Liver (tissue), 9 donors: ENCODE data around the gene CPNE8. TPM values are rescaled to one million over a fixed set of nuclear protein-coding genes. Genes with fewer than 3 reads are reported as not detected.
A peak's percentile ranks its signal among the peaks of the same experiment; 100 is the strongest.

Source experiments
- DNase-seq: peaks from one replicate; pipeline ENCODE4 v3.0.0-alpha.2; 2017; ENCODE audit warnings: low spot score
- H3K27ac ChIP-seq, 2 donors: one replicate each; pipeline ENCODE4 v1.7.0; 2013; ENCODE audit warnings: inconsistent platforms in 2 of 2, low read length in 2 of 2, control low read depth in 1 of 2, low read depth in 1 of 2, mild to moderate bottlenecking in 1 of 2
- H3K27me3 ChIP-seq, 4 donors: one replicate each; pipeline versions ENCODE4 v1.6.1 to v1.7.0; 2013; ENCODE audit warnings: low read length in 3 of 4, inconsistent platforms in 1 of 4, mild to moderate bottlenecking in 1 of 4, moderate library complexity in 1 of 4; ENCODE audit not compliant: control insufficient read depth in 4 of 4, insufficient read depth in 4 of 4
- H3K36me3 ChIP-seq, 4 donors: one replicate each; pipeline versions ENCODE4 v1.6.1 to v1.7.0; 2013; ENCODE audit warnings: low read length in 3 of 4, mild to moderate bottlenecking in 3 of 4, low read depth in 1 of 4, moderate library complexity in 1 of 4; ENCODE audit not compliant: control insufficient read depth in 4 of 4, insufficient read depth in 3 of 4
- H3K4me1 ChIP-seq, 4 donors: one replicate each; pipeline versions ENCODE4 v1.6.1 to v1.7.0; 2013; ENCODE audit warnings: low read length in 3 of 4, mild to moderate bottlenecking in 3 of 4, moderate library complexity in 1 of 4; ENCODE audit not compliant: control insufficient read depth in 4 of 4, insufficient read depth in 4 of 4
- H3K4me3 ChIP-seq, 3 donors: one replicate each; pipeline versions ENCODE4 v1.6.1 to v1.7.0; 2013; ENCODE audit warnings: low read length in 3 of 3, control low read depth in 1 of 3, low read depth in 1 of 3, mild to moderate bottlenecking in 1 of 3
- H3K9ac ChIP-seq, 2 donors: one replicate each; pipeline ENCODE4 v1.7.0; 2013; ENCODE audit warnings: low read length in 2 of 2, mild to moderate bottlenecking in 2 of 2, moderate library complexity in 2 of 2, control low read depth in 1 of 2, low read depth in 1 of 2
- H3K9me3 ChIP-seq, 4 donors: one replicate each; pipeline versions ENCODE4 v1.6.1 to v1.7.0; 2013; ENCODE audit warnings: low read length in 3 of 4; ENCODE audit not compliant: control insufficient read depth in 4 of 4
- CTCF ChIP-seq: fragments of 150-350 bp; IDR thresholded peaks from 2 replicates; pipeline ENCODE4 v1.5.1; 2017; ENCODE audit warnings: improper control_type of control experiment, low read depth, low read length; ENCODE audit not compliant: missing input control
- EGR1 ChIP-seq, 2 donors: IDR thresholded peaks; 2 replicates each; pipeline ENCODE4 v1.6.1; 2016 to 2018; ENCODE audit warnings: antibody characterized with exemption in 2 of 2, low read depth in 2 of 2
- FOXA1 ChIP-seq: IDR thresholded peaks from 2 replicates; pipeline ENCODE4 v1.6.1; 2016; ENCODE audit warnings: antibody characterized with exemption
- FOXA2 ChIP-seq: IDR thresholded peaks from 2 replicates; pipeline ENCODE4 v1.6.1; 2016; ENCODE audit warnings: antibody characterized with exemption
- GABPA ChIP-seq, 2 donors: IDR thresholded peaks in 1 of 2; conservative IDR thresholded peaks in 1 of 2; 2 replicates each; pipeline ENCODE4 v1.6.1; 2016; ENCODE audit warnings: antibody characterized with exemption in 2 of 2, mild to moderate bottlenecking in 1 of 2, moderate library complexity in 1 of 2
- HNF4A ChIP-seq, 2 donors: conservative IDR thresholded peaks; 2 replicates each; pipeline ENCODE4 v1.6.1; 2016; ENCODE audit warnings: antibody characterized with exemption in 2 of 2, mild to moderate bottlenecking in 2 of 2
- HNF4G ChIP-seq: IDR thresholded peaks from 2 replicates; pipeline ENCODE4 v1.6.1; 2016; ENCODE audit warnings: antibody characterized with exemption
- MAX ChIP-seq: IDR thresholded peaks from 2 replicates; pipeline ENCODE4 v1.6.1; 2016; ENCODE audit warnings: antibody characterized with exemption
- NR2F2 ChIP-seq: IDR thresholded peaks from 2 replicates; pipeline ENCODE4 v1.6.1; 2016; ENCODE audit warnings: antibody characterized with exemption
- RAD21 ChIP-seq, 2 donors: IDR thresholded peaks; 2 replicates each; pipeline ENCODE4 v1.6.1; 2016; ENCODE audit warnings: antibody characterized with exemption in 2 of 2, mild to moderate bottlenecking in 2 of 2
- REST ChIP-seq: IDR thresholded peaks from 2 replicates; pipeline ENCODE4 v1.6.1; 2016; ENCODE audit warnings: antibody characterized with exemption, mild to moderate bottlenecking
- RXRA ChIP-seq, 2 donors: IDR thresholded peaks; 2 replicates each; pipeline ENCODE4 v1.6.1; 2017 to 2018; ENCODE audit warnings: antibody characterized with exemption in 2 of 2, mild to moderate bottlenecking in 1 of 2
- SP1 ChIP-seq: IDR thresholded peaks from 2 replicates; pipeline ENCODE4 v1.6.1; 2018; ENCODE audit warnings: antibody characterized with exemption, mild to moderate bottlenecking
- TAF1 ChIP-seq: conservative IDR thresholded peaks from 2 replicates; pipeline ENCODE4 v1.6.1; 2016; ENCODE audit warnings: antibody characterized with exemption, mild to moderate bottlenecking
- WGBS: extraction: QIAGEN DNeasy Blood & Tissue Kit; methylation state at CpG from one replicate; pipeline ENCODE4 v1.1.7; 2013; 5-methylcytosine and 5-hydroxymethylcytosine counted together
- polyA plus RNA-seq, 2 donors: library from polyadenylated mRNA; stranded (reverse) in 1 of 2; unstranded in 1 of 2; fragments of 200-250 nt in 1 of 2; fragments of >200 nt in 1 of 2; fragmentation: Nextera tagmentation in 1 of 2; extraction: Ambion mirVana in 1 of 2; gene quantifications; one replicate each; pipeline versions ENCODE4 v1.2.1 to v1.2.3, GENCODE V29; 2013 to 2015
- total RNA-seq, 2 donors: library from RNA; depleted of rRNA; stranded (reverse); fragments of >200 nt; gene quantifications; one replicate each; pipeline ENCODE4 v1.2.3, GENCODE V29; 2014
- donor health status: healthy.
- donor health status: healthy.
- donor health status: healthy.
- donor health status: healthy.
- donor health status: healthy.

The CPNE8 gene
- 10 to 100 TPM in 1 of 2 donors, 1 to 10 TPM in 1; 4.2 to 17.3 TPM for total RNA-seq
- polyA plus RNA-seq: 10 to 100 TPM in 1 of 2 donors, 1 to 10 TPM in 1; 4.5 to 27.4 TPM

GRCh38 chr12:38905480-38906351 is at the start of gene CPNE8:
Gene CPNE8 (minus strand): TSS chr12:38905591. CDS start chr12:38905534, 57 bp downstream.
- peak; percentile 5 for TF ChIP-seq SP1
- TF ChIP-seq CTCF: peak; percentile 5
- TF ChIP-seq RAD21 (IDR thresholded peaks at IDR 0.05): peak in 1 of 2 donors; percentile 36
- TF ChIP-seq GABPA (IDR thresholded peaks at IDR 0.05 in 1 of 2, conservative IDR thresholded peaks at IDR 0.05 in 1 of 2): no peak
- TF ChIP-seq HNF4A (conservative IDR thresholded peaks at IDR 0.05): no peak
- TF ChIP-seq REST: no peak
- no peak for TF ChIP-seq NR2F2
- TF ChIP-seq TAF1: peak; percentile 70
- TF ChIP-seq MAX: no peak
- no peak for TF ChIP-seq EGR1 (IDR thresholded peaks at IDR 0.05; ENCODE audit: low read depth in 2 of 2)
- no peak for TF ChIP-seq HNF4G
- TF ChIP-seq FOXA2: no peak
- H3K27ac ChIP-seq: peak within 1 kb of the TSS; percentile 92 to 99
- no peaks in the 10 kb centered on the region for H3K27me3 ChIP-seq
- H3K36me3 ChIP-seq: no peaks in the 10 kb centered on the region
- H3K4me1 ChIP-seq: peaks cover 6 to 23% (median 13%) of the 10 kb centered on the region in 4 donors
- peak; percentile 68 for DNase-seq
- under 1% methylated on average over 54 of the region's 54 CpGs for WGBS
- H3K9me3 ChIP-seq: no peaks in the 10 kb centered on the region
- peak within 1 kb of the TSS; percentile 59 to 95 (median 78) for H3K4me3 ChIP-seq
- H3K9ac ChIP-seq: peak within 1 kb of the TSS; percentile 75 to 97

- no peak overlapping the region for H3K27ac ChIP-seq
- no peak overlapping the region for H3K4me3 ChIP-seq
- WGBS: 66% methylated on average over 3 of the region's 3 CpGs
- H3K27me3 ChIP-seq: peaks cover 0 to 9% (median 0%) of the 10 kb centered on the region in 4 donors
- H3K36me3 ChIP-seq: no peaks in the 10 kb centered on the region
- DNase-seq: no peak
- H3K9ac ChIP-seq: no peak overlapping the region
- H3K4me1 ChIP-seq: no peaks in the 10 kb centered on the region
- TF ChIP-seq MAX (no peak), RXRA (IDR thresholded peaks at IDR 0.05) (no peak), FOXA2 (no peak), FOXA1 (no peak)
- H3K9me3 ChIP-seq: peaks cover 0 to 2% (median 0%) of the 10 kb centered on the region in 4 donors
These were observed 49.0 kb upstream of the CPNE8 start for GRCh38 chr12:38954238-38954873.
